Esophagus squamous epithelium (tissue), 5 donors: ENCODE results near the gene CALCR. TPM values are rescaled to one million over a fixed set of nuclear protein-coding genes. Genes with fewer than 3 reads are reported as not detected.
A peak's percentile ranks its signal among the peaks of the same experiment; 100 is the strongest.

ENCODE experiments used
- DNase-seq: peaks from one replicate; lab custom pipeline; 2025; lab: John Stamatoyannopoulos, UW
- H3K27ac ChIP-seq, 4 donors: fragments of 200-600 bp; sonication (generic); one replicate each; pipeline ENCODE4 v1.5.1; 2016 to 2019; ENCODE audit warnings: mild to moderate bottlenecking in 1 of 4
- H3K27me3 ChIP-seq, 4 donors: fragments of 200-600 bp; sonication (generic); 1 replicate in 3 of 4; 2 replicates in 1 of 4; pipeline versions ENCODE4 v1.5.1 to v1.6.0; 2017 to 2021; ENCODE audit warnings: antibody characterized with exemption in 1 of 4
- H3K36me3 ChIP-seq, 3 donors: fragments of 200-600 bp; sonication (generic); one replicate each; pipeline ENCODE4 v1.5.1; 2016 to 2019
- H3K4me1 ChIP-seq, 3 donors: fragments of 200-600 bp; sonication (generic); one replicate each; pipeline ENCODE4 v1.5.1; 2017 to 2019
- H3K4me3 ChIP-seq, 4 donors: fragments of 200-600 bp; sonication (generic); 1 replicate in 3 of 4; 2 replicates in 1 of 4; pipeline ENCODE4 v1.5.1; 2016 to 2019; ENCODE audit warnings: mild to moderate bottlenecking in 2 of 4, moderate library complexity in 1 of 4
- H3K9me3 ChIP-seq, 3 donors: fragments of 200-600 bp; sonication (generic); one replicate each; pipeline ENCODE4 v1.5.1; 2016 to 2019
- POLR2A ChIP-seq, 4 donors: fragments of 450-650 bp; IDR thresholded peaks; one replicate each; pipeline ENCODE4 v1.6.1; 2017; ENCODE audit warnings: antibody characterized with exemption in 4 of 4, mild to moderate bottlenecking in 4 of 4, moderate library complexity in 3 of 4
- WGBS, 2 donors: methylation state at CpG; one replicate each; pipeline ENCODE4 v1.1.5; 2018; 5-methylcytosine and 5-hydroxymethylcytosine counted together
- intact Hi-C: fragments of 100-400 bp; cut with DNase I; formaldehyde crosslinking; loops from one replicate; pipeline ENCODE4 v1.15.0; 2022
- total RNA-seq, 4 donors: library from RNA; depleted of rRNA; stranded (reverse); fragments of >200 nt; gene quantifications; one replicate each; pipeline ENCODE4 v1.1.0, GENCODE V29; 2016
- TF ChIP-seq, protein P1 (sequence below), 6 experiments: fragments of 450-650 bp in 4 of 6; fragments of 200-600 bp in 2 of 6; sonication (generic) in 2 of 6; IDR thresholded peaks; one replicate each; pipeline ENCODE4 v1.5.1; 2016 to 2019; ENCODE audit warnings: antibody characterized with exemption in 6 of 6, mild to moderate bottlenecking in 4 of 6, moderate library complexity in 4 of 6
- donor health status: DM: yes; HTN: yes; CAD: no.

The CALCR gene
- total RNA-seq, 4 donors from 2014 or later, result 0.19 TPM; not detected in 3

DNA sequence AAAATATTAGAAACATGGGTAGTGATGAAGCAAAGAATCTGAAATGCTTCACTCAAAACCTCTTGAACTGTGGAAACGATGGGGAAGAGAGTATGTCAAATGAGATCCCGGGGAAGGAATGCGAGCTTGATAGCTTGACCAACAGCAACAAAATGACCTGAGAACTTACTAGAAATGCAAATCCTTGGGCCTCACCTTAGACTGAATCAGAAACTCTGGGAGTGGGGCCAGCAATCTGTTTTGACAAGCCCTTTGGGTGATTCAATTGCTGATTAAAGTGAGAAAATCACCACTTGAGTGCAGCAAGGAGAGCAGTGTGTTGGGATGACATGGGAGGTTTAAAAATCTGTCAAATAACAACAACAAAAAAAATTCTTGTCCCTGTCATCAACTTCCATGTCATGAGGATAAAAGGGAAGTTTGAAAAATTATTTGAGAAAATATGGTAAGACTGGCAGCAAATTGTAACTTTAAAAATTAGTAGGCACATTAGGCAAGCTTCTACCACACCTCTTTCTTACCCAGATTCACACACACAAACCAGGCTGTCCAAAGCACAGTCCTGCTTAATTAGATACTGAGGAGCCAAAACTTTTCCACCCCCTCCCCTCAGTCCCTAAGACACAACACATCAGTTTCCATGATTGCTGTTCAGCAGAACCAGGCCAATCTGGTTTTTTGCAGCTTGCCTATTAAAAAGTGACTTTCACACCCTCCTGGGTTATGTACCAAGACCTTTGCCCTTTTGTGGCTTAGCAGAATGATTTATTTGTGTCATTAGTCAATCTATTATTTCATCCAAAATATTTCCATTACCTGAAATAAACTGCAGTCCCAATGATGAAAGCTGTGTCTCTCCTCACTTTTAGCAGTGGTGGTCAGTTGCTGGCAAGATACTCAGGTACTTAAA, 15.6 kb downstream of the CALCR start:
- no peak for TF ChIP-seq POLR2A (IDR thresholded peaks at IDR 0.05)
- TF ChIP-seq, protein P1, sequence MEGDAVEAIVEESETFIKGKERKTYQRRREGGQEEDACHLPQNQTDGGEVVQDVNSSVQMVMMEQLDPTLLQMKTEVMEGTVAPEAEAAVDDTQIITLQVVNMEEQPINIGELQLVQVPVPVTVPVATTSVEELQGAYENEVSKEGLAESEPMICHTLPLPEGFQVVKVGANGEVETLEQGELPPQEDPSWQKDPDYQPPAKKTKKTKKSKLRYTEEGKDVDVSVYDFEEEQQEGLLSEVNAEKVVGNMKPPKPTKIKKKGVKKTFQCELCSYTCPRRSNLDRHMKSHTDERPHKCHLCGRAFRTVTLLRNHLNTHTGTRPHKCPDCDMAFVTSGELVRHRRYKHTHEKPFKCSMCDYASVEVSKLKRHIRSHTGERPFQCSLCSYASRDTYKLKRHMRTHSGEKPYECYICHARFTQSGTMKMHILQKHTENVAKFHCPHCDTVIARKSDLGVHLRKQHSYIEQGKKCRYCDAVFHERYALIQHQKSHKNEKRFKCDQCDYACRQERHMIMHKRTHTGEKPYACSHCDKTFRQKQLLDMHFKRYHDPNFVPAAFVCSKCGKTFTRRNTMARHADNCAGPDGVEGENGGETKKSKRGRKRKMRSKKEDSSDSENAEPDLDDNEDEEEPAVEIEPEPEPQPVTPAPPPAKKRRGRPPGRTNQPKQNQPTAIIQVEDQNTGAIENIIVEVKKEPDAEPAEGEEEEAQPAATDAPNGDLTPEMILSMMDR (IDR thresholded peaks at IDR 0.05), result no peak
- peaks cover 0 to 14% (median 0%) of the 10 kb centered on the region in 3 donors for H3K4me1 ChIP-seq
- peak overlapping the region in 3 of 4 donors; percentile 41 to 60 (median 42) for H3K27ac ChIP-seq
- DNase-seq, result no peak
- no peaks in the 10 kb centered on the region for H3K9me3 ChIP-seq
- H3K4me3 ChIP-seq, result no peak overlapping the region
- intact Hi-C loops, result no loop called here
- no peaks in the 10 kb centered on the region for H3K27me3 ChIP-seq
- WGBS, 2 donors, result 25 to 32% methylated on average over 3 of the region's 3 CpGs
- no peaks in the 10 kb centered on the region for H3K36me3 ChIP-seq

DNA sequence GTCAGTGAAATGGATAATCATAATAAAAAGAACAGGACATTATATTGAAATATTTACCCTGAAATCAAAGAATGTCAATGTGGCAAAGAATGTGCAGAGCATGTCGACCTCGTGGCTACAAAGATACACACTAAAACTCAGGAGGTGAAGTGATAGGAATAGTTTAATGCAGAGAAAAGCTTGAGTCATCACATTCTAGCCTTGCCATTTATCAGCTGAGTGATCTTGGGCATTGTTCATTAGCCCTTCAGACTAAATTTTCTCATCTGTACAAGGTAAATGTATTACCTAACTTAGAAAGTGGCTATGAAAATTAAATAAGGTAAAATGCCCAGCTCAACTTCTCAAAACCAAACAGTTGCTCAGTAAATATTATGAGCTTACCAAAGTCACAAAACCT, 22.6 kb downstream of the CALCR start:
- Histone ChIP-seq H3K4me3 (no peak overlapping the region), H3K4me1 (no peaks in the 10 kb centered on the region), H3K27ac (no peak overlapping the region), H3K36me3 (no peaks in the 10 kb centered on the region), H3K27me3 (no peaks in the 10 kb centered on the region), H3K9me3 (no peaks in the 10 kb centered on the region)
- intact Hi-C loops, result no loop called here
- 61 to 67% methylated on average over 2 of the region's 2 CpGs for WGBS, 2 donors
- DNase-seq, result no peak
- no peak for TF ChIP-seq POLR2A (IDR thresholded peaks at IDR 0.05)
- TF ChIP-seq, protein P1 (IDR thresholded peaks at IDR 0.05), result no peak

DNA sequence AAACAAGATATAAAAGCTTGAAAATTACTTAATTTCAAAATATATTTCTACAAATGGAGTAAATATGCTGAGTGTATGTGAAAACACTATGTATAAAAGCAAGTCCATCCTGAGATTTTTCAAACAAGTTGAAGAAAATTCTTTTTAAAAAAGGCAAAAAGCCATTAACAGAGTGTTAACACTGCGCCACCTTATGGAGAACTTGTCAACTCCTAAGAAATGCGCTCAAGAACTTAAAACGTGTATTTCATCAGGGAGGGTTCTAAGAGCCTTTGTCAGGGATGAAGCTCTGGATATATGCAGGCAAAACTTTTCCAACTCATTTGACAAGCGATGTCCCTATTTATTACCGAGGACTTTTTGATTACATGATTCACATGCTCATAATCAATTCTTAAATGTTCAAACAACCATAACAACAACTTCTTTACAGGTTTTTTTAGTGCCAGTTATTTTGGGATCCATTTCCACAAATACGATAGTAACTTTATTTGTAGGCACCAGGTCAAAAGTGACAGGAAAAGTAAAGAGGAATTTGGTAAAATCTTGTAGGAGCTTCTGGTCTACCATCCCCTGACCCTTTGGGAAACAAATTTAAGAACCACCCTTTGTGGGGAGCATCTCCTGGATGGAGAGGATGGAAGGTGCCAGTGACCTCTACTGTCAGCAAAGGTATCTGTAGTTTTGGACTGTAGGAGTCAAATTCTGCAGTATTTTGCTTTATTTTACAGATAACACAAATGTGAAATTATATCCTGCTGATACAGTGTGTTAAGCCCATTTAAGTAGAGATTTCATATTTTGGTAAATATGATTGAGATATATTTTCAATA, 23.2 kb downstream of the CALCR start:
- Histone ChIP-seq H3K36me3 (no peaks in the 10 kb centered on the region), H3K4me3 (no peak overlapping the region), H3K4me1 (no peaks in the 10 kb centered on the region), H3K9me3 (no peaks in the 10 kb centered on the region), H3K27me3 (no peaks in the 10 kb centered on the region), H3K27ac (no peak overlapping the region)
- no peak for TF ChIP-seq POLR2A (IDR thresholded peaks at IDR 0.05)
- TF ChIP-seq, protein P1 (IDR thresholded peaks at IDR 0.05), result peak in 3 of 6 experiments; percentile 18 to 43 (median 23)
- intact Hi-C loops, result no loop called here
- no peak for DNase-seq
- 15 to 20% methylated on average over 6 of the region's 6 CpGs for WGBS, 2 donors

DNA sequence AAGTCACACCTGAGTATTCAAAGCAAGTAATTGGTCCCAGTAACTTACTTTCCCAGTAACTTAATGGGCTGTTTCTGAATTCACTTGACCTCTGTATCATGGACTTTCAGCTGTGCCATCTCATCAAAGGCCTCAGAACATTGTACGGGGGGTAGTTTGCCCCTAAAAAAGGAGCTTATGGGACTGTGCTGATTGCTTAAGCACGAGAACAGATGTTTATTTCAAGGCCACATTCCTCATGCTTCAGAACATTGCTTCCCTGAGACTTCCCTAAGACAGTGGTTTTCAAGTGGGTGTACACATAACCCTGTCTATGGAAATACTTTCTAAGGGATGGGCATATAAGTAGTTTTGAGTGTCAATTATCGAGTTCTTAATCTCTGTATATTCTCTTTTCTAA, 26.8 kb downstream of the CALCR start:
- H3K9me3 ChIP-seq, result no peaks in the 10 kb centered on the region
- WGBS, 2 donors, result 54 to 63% methylated on average over 3 of the region's 3 CpGs
- no peak overlapping the region for H3K4me3 ChIP-seq
- DNase-seq, result no peak
- no peaks in the 10 kb centered on the region for H3K4me1 ChIP-seq
- TF ChIP-seq, protein P1 (IDR thresholded peaks at IDR 0.05), result no peak
- no peak for TF ChIP-seq POLR2A (IDR thresholded peaks at IDR 0.05)
- intact Hi-C loops, result no loop called here
- H3K36me3 ChIP-seq, result no peaks in the 10 kb centered on the region
- H3K27ac ChIP-seq, result no peak overlapping the region
- H3K27me3 ChIP-seq, result no peaks in the 10 kb centered on the region

DNA sequence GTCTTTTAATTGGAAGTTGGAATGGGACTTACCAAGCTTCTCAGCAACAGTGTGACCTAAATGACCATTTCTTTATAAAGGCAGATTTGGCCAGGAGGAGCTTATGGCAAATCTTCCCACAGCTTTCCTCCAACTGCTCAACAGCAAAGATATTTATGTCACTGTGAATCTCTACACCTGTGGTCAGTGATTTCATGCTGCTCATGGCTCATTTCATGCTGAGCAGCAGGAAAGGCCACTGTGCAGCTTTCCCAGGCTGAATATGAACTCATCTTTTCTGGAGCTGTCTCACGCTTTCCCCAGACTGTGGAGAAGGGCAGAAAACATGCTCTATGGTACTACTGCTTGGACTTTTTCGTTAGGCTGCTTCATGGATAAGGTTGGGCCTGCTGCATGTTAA, 29.8 kb downstream of the CALCR start:
- intact Hi-C loops, result no loop called here
- Histone ChIP-seq H3K9me3 (no peaks in the 10 kb centered on the region), H3K4me1 (no peaks in the 10 kb centered on the region), H3K4me3 (no peak overlapping the region), H3K36me3 (no peaks in the 10 kb centered on the region), H3K27me3 (no peaks in the 10 kb centered on the region), H3K27ac (no peak overlapping the region)
- DNase-seq, result no peak
- WGBS, 2 donors, result 57 to 63% methylated on average over 2 of the region's 2 CpGs
- no peak for TF ChIP-seq POLR2A (IDR thresholded peaks at IDR 0.05)
- TF ChIP-seq, protein P1 (IDR thresholded peaks at IDR 0.05), result no peak
